Hepatocyte (in vitro differentiated cells): ENCODE data around the gene UBE2E1.

ENCODE experiments used
- EZH2 ChIP-seq: fragments of 200-600 bp; sonication (generic); IDR thresholded peaks from 2 replicates; pipeline ENCODE4 v1.6.1; 2016; ENCODE audit warnings: antibody characterized with exemption, mild to moderate bottlenecking, borderline replicate concordance
- TF ChIP-seq, protein P1 (sequence below): fragments of 200-600 bp; sonication (generic); IDR thresholded peaks from 2 replicates; pipeline ENCODE4 v1.5.1; 2016; ENCODE audit warnings: antibody characterized with exemption, mild to moderate bottlenecking; ENCODE audit not compliant: poor library complexity

DNA sequence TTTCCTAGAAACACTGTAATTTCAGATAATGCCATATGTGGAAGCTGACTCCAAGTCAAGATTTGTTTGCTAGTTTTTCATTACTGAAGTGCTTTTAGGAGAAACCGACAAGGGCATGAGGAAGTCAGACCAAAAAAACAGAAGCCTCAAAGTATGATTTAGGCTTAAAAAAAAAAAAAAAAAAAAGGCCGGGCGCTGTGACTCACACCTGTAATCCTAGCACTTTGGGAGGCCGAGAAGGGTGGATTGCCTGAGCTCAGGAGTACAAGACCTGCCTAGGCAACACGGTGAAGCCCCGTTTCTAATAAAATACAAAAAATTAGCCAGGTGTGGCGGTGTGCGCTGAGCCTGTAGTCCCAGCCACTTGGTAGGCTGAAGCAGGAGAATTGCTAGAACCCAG lies 122.8 kb downstream of the UBE2E1 start:
- TF ChIP-seq, protein P1, sequence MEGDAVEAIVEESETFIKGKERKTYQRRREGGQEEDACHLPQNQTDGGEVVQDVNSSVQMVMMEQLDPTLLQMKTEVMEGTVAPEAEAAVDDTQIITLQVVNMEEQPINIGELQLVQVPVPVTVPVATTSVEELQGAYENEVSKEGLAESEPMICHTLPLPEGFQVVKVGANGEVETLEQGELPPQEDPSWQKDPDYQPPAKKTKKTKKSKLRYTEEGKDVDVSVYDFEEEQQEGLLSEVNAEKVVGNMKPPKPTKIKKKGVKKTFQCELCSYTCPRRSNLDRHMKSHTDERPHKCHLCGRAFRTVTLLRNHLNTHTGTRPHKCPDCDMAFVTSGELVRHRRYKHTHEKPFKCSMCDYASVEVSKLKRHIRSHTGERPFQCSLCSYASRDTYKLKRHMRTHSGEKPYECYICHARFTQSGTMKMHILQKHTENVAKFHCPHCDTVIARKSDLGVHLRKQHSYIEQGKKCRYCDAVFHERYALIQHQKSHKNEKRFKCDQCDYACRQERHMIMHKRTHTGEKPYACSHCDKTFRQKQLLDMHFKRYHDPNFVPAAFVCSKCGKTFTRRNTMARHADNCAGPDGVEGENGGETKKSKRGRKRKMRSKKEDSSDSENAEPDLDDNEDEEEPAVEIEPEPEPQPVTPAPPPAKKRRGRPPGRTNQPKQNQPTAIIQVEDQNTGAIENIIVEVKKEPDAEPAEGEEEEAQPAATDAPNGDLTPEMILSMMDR: no peak
- TF ChIP-seq EZH2: no peak
